Liver (tissue), 9 donors: ENCODE results near the gene DNTT. TPM values are rescaled to one million over a fixed set of nuclear protein-coding genes. Genes with fewer than 3 reads are reported as not detected.

Experiments used
- DNase-seq: peaks from one replicate; pipeline ENCODE4 v3.0.0-alpha.2; 2017; ENCODE audit warnings: low spot score
- H3K27ac ChIP-seq, 2 donors: one replicate each; pipeline ENCODE4 v1.7.0; 2013; ENCODE audit warnings: inconsistent platforms in 2 of 2, low read length in 2 of 2, control low read depth in 1 of 2, low read depth in 1 of 2, mild to moderate bottlenecking in 1 of 2
- H3K27me3 ChIP-seq, 4 donors: one replicate each; pipeline versions ENCODE4 v1.6.1 to v1.7.0; 2013; ENCODE audit warnings: low read length in 3 of 4, inconsistent platforms in 1 of 4, mild to moderate bottlenecking in 1 of 4, moderate library complexity in 1 of 4; ENCODE audit not compliant: control insufficient read depth in 4 of 4, insufficient read depth in 4 of 4
- H3K36me3 ChIP-seq, 4 donors: one replicate each; pipeline versions ENCODE4 v1.6.1 to v1.7.0; 2013; ENCODE audit warnings: low read length in 3 of 4, mild to moderate bottlenecking in 3 of 4, low read depth in 1 of 4, moderate library complexity in 1 of 4; ENCODE audit not compliant: control insufficient read depth in 4 of 4, insufficient read depth in 3 of 4
- H3K4me1 ChIP-seq, 4 donors: one replicate each; pipeline versions ENCODE4 v1.6.1 to v1.7.0; 2013; ENCODE audit warnings: low read length in 3 of 4, mild to moderate bottlenecking in 3 of 4, moderate library complexity in 1 of 4; ENCODE audit not compliant: control insufficient read depth in 4 of 4, insufficient read depth in 4 of 4
- H3K4me3 ChIP-seq, 3 donors: one replicate each; pipeline versions ENCODE4 v1.6.1 to v1.7.0; 2013; ENCODE audit warnings: low read length in 3 of 3, control low read depth in 1 of 3, low read depth in 1 of 3, mild to moderate bottlenecking in 1 of 3
- H3K9ac ChIP-seq, 2 donors: one replicate each; pipeline ENCODE4 v1.7.0; 2013; ENCODE audit warnings: low read length in 2 of 2, mild to moderate bottlenecking in 2 of 2, moderate library complexity in 2 of 2, control low read depth in 1 of 2, low read depth in 1 of 2
- H3K9me3 ChIP-seq, 4 donors: one replicate each; pipeline versions ENCODE4 v1.6.1 to v1.7.0; 2013; ENCODE audit warnings: low read length in 3 of 4; ENCODE audit not compliant: control insufficient read depth in 4 of 4
- EGR1 ChIP-seq, 2 donors: IDR thresholded peaks; 2 replicates each; pipeline ENCODE4 v1.6.1; 2016 to 2018; ENCODE audit warnings: antibody characterized with exemption in 2 of 2, low read depth in 2 of 2
- FOXA1 ChIP-seq: IDR thresholded peaks from 2 replicates; pipeline ENCODE4 v1.6.1; 2016; ENCODE audit warnings: antibody characterized with exemption
- FOXA2 ChIP-seq: IDR thresholded peaks from 2 replicates; pipeline ENCODE4 v1.6.1; 2016; ENCODE audit warnings: antibody characterized with exemption
- GABPA ChIP-seq, 2 donors: IDR thresholded peaks in 1 of 2; conservative IDR thresholded peaks in 1 of 2; 2 replicates each; pipeline ENCODE4 v1.6.1; 2016; ENCODE audit warnings: antibody characterized with exemption in 2 of 2, mild to moderate bottlenecking in 1 of 2, moderate library complexity in 1 of 2
- HNF4A ChIP-seq, 2 donors: conservative IDR thresholded peaks; 2 replicates each; pipeline ENCODE4 v1.6.1; 2016; ENCODE audit warnings: antibody characterized with exemption in 2 of 2, mild to moderate bottlenecking in 2 of 2
- HNF4G ChIP-seq: IDR thresholded peaks from 2 replicates; pipeline ENCODE4 v1.6.1; 2016; ENCODE audit warnings: antibody characterized with exemption
- JUND ChIP-seq, 2 donors: IDR thresholded peaks; 2 replicates each; pipeline ENCODE4 v1.6.1; 2016; ENCODE audit warnings: antibody characterized with exemption in 2 of 2
- MAX ChIP-seq: IDR thresholded peaks from 2 replicates; pipeline ENCODE4 v1.6.1; 2016; ENCODE audit warnings: antibody characterized with exemption
- NR2F2 ChIP-seq: IDR thresholded peaks from 2 replicates; pipeline ENCODE4 v1.6.1; 2016; ENCODE audit warnings: antibody characterized with exemption
- RXRA ChIP-seq, 2 donors: IDR thresholded peaks; 2 replicates each; pipeline ENCODE4 v1.6.1; 2017 to 2018; ENCODE audit warnings: antibody characterized with exemption in 2 of 2, mild to moderate bottlenecking in 1 of 2
- SP1 ChIP-seq: IDR thresholded peaks from 2 replicates; pipeline ENCODE4 v1.6.1; 2018; ENCODE audit warnings: antibody characterized with exemption, mild to moderate bottlenecking
- TAF1 ChIP-seq: conservative IDR thresholded peaks from 2 replicates; pipeline ENCODE4 v1.6.1; 2016; ENCODE audit warnings: antibody characterized with exemption, mild to moderate bottlenecking
- YY1 ChIP-seq: IDR thresholded peaks from 2 replicates; pipeline ENCODE4 v1.6.1; 2016; ENCODE audit warnings: antibody characterized with exemption, mild to moderate bottlenecking
- ZBTB33 ChIP-seq: IDR thresholded peaks from 2 replicates; pipeline ENCODE4 v1.6.1; 2016; ENCODE audit warnings: antibody characterized with exemption
- WGBS: extraction: QIAGEN DNeasy Blood & Tissue Kit; methylation state at CpG from one replicate; pipeline ENCODE4 v1.1.7; 2013; 5-methylcytosine and 5-hydroxymethylcytosine counted together
- polyA plus RNA-seq, 2 donors: library from polyadenylated mRNA; stranded (reverse) in 1 of 2; unstranded in 1 of 2; fragments of 200-250 nt in 1 of 2; fragments of >200 nt in 1 of 2; fragmentation: Nextera tagmentation in 1 of 2; extraction: Ambion mirVana in 1 of 2; gene quantifications; one replicate each; pipeline versions ENCODE4 v1.2.1 to v1.2.3, GENCODE V29; 2013 to 2015
- total RNA-seq, 2 donors: library from RNA; depleted of rRNA; stranded (reverse); fragments of >200 nt; gene quantifications; one replicate each; pipeline ENCODE4 v1.2.3, GENCODE V29; 2014
- TF ChIP-seq, protein P1 (sequence below): IDR thresholded peaks from 2 replicates; pipeline ENCODE4 v1.6.1; 2016; ENCODE audit warnings: antibody characterized with exemption
- TF ChIP-seq, protein P2 (sequence below): fragments of 150-350 bp; IDR thresholded peaks from 2 replicates; pipeline ENCODE4 v1.5.1; 2017; ENCODE audit warnings: improper control_type of control experiment, low read depth, low read length; ENCODE audit not compliant: missing input control
- TF ChIP-seq, protein P3 (sequence below): IDR thresholded peaks from 2 replicates; pipeline ENCODE4 v1.6.1; 2016; ENCODE audit warnings: antibody characterized with exemption, mild to moderate bottlenecking
- donor health status: healthy.
- donor health status: healthy.
- donor health status: healthy.
- donor health status: healthy.
- donor health status: healthy.

The DNTT gene
- total and polyA plus RNA-seq, 4 donors = 0.70 TPM; not detected in 3

DNA sequence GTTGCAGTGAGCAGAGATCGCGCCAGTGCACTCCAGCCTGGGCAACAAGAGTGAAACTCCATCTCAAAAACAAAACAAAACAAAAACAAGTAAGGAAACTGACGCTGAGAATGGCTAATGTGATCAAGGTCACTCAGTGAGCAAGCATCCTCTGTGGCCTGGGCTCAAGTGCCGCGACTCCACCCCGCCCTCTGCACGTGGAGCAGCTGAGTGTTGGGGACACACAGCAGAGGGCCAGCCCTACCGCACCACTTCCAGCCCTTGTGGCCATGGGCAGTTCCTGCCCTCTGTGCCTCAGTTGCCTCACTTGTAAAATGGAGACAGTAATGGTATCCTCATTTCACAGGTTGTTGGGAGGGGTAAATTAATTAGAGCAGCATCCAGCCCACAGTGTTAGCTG is 75.5 kb downstream of the DNTT start:
- no peak overlapping the region for H3K27ac ChIP-seq
- DNase-seq = no peak
- H3K27me3 ChIP-seq = no peaks in the 10 kb centered on the region
- TF ChIP-seq FOXA1 (no peak), YY1 (no peak), HNF4A (conservative IDR thresholded peaks at IDR 0.05) (no peak), NR2F2 (no peak), TAF1 (no peak), RXRA (IDR thresholded peaks at IDR 0.05) (no peak), FOXA2 (no peak), MAX (no peak), HNF4G (no peak), EGR1 (IDR thresholded peaks at IDR 0.05; ENCODE audit: low read depth in 2 of 2) (no peak), GABPA (IDR thresholded peaks at IDR 0.05 in 1 of 2, conservative IDR thresholded peaks at IDR 0.05 in 1 of 2) (no peak)
- TF ChIP-seq, protein P1, sequence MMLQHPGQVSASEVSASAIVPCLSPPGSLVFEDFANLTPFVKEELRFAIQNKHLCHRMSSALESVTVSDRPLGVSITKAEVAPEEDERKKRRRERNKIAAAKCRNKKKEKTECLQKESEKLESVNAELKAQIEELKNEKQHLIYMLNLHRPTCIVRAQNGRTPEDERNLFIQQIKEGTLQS = no peak
- TF ChIP-seq, protein P2, sequence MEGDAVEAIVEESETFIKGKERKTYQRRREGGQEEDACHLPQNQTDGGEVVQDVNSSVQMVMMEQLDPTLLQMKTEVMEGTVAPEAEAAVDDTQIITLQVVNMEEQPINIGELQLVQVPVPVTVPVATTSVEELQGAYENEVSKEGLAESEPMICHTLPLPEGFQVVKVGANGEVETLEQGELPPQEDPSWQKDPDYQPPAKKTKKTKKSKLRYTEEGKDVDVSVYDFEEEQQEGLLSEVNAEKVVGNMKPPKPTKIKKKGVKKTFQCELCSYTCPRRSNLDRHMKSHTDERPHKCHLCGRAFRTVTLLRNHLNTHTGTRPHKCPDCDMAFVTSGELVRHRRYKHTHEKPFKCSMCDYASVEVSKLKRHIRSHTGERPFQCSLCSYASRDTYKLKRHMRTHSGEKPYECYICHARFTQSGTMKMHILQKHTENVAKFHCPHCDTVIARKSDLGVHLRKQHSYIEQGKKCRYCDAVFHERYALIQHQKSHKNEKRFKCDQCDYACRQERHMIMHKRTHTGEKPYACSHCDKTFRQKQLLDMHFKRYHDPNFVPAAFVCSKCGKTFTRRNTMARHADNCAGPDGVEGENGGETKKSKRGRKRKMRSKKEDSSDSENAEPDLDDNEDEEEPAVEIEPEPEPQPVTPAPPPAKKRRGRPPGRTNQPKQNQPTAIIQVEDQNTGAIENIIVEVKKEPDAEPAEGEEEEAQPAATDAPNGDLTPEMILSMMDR = no peak
- peaks cover 0 to 10% (median 6%) of the 10 kb centered on the region in 4 donors for H3K4me1 ChIP-seq
- no peaks in the 10 kb centered on the region for H3K9me3 ChIP-seq
- no peaks in the 10 kb centered on the region for H3K36me3 ChIP-seq
- H3K4me3 ChIP-seq = no peak overlapping the region
- H3K9ac ChIP-seq = no peak overlapping the region
- WGBS = 86% methylated on average over 8 of the region's 8 CpGs

DNA sequence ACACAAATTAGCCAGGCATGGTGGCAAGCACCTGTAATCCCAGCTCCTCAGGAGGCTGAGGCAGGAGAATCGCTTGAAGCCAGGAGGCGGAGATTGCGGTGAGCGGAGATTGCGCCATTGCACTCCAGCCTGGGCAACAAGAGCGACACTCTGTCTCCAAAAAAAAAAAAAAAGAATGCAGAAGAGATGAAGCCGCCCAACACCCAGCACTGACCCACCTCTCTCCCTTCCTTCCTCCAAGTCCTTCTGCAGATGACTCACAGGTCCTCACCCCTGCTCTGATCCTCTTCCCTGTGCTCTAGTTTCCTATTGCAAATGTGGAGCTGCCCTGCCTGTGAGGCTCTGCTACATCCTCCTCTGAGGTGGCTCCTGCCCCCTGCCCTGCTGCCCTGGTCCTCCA is 76.6 kb downstream of the DNTT start:
- WGBS = 90% methylated on average over 7 of the region's 7 CpGs
- DNase-seq = no peak
- H3K9ac ChIP-seq = no peak overlapping the region

More for the DNA sequence above, 76.6 kb downstream of the DNTT start:
- no peaks in the 10 kb centered on the region for H3K9me3 ChIP-seq
- TF ChIP-seq HNF4A (conservative IDR thresholded peaks at IDR 0.05) (no peak), ZBTB33 (no peak), JUND (IDR thresholded peaks at IDR 0.05) (no peak), HNF4G (no peak), FOXA2 (no peak), TAF1 (no peak), YY1 (no peak), NR2F2 (no peak), FOXA1 (no peak), MAX (no peak), SP1 (no peak)
- TF ChIP-seq, protein P2 = no peak
- TF ChIP-seq, protein P3, sequence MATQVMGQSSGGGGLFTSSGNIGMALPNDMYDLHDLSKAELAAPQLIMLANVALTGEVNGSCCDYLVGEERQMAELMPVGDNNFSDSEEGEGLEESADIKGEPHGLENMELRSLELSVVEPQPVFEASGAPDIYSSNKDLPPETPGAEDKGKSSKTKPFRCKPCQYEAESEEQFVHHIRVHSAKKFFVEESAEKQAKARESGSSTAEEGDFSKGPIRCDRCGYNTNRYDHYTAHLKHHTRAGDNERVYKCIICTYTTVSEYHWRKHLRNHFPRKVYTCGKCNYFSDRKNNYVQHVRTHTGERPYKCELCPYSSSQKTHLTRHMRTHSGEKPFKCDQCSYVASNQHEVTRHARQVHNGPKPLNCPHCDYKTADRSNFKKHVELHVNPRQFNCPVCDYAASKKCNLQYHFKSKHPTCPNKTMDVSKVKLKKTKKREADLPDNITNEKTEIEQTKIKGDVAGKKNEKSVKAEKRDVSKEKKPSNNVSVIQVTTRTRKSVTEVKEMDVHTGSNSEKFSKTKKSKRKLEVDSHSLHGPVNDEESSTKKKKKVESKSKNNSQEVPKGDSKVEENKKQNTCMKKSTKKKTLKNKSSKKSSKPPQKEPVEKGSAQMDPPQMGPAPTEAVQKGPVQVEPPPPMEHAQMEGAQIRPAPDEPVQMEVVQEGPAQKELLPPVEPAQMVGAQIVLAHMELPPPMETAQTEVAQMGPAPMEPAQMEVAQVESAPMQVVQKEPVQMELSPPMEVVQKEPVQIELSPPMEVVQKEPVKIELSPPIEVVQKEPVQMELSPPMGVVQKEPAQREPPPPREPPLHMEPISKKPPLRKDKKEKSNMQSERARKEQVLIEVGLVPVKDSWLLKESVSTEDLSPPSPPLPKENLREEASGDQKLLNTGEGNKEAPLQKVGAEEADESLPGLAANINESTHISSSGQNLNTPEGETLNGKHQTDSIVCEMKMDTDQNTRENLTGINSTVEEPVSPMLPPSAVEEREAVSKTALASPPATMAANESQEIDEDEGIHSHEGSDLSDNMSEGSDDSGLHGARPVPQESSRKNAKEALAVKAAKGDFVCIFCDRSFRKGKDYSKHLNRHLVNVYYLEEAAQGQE = no peak
- TF ChIP-seq, protein P1 = no peak
- no peak overlapping the region for H3K4me3 ChIP-seq
- H3K4me1 ChIP-seq = no peaks in the 10 kb centered on the region
- no peaks in the 10 kb centered on the region for H3K27me3 ChIP-seq
- no peak overlapping the region for H3K27ac ChIP-seq
- no peaks in the 10 kb centered on the region for H3K36me3 ChIP-seq
